B cell (primary cell): ENCODE results near the gene PTCRA. TPM values are rescaled to one million over a fixed set of nuclear protein-coding genes. Genes with fewer than 3 reads are reported as not detected.

Experiments
- ATAC-seq: fragments of 200-7000 bp; cut with Tn5 transposase; one replicate; pipeline ENCODE4 v1.10.0; 2021; ENCODE audit warnings: low read depth, mild to moderate bottlenecking, moderate number of reproducible peaks, moderate library complexity
- CTCF ChIA-PET: fragments of 350-600 bp; sonication (Branson Sonifier 250); formaldehyde crosslinking; loops from one replicate; lab custom pipeline; 2021; ENCODE audit warnings: antibody characterized with exemption, inconsistent platforms; lab: Charles Lee
- POLR2A ChIA-PET: fragments of 350-600 bp; sonication (Branson Sonifier 250); formaldehyde crosslinking; loops from one replicate; lab custom pipeline; 2021; ENCODE audit warnings: antibody characterized with exemption; lab: Charles Lee
- DNase-seq: peaks from one replicate; pipeline ENCODE4 v3.0.0; 2013
- H2AFZ ChIP-seq: 2 replicates; pipeline ENCODE4 v1.6.1; 2012; ENCODE audit warnings: mild to moderate bottlenecking, low read depth, low read length; ENCODE audit not compliant: insufficient read depth, poor library complexity, severe bottlenecking
- H3K27ac ChIP-seq, 2 donors: 1 replicate in 1 of 2; 2 replicates in 1 of 2; pipeline ENCODE4 v1.5.1; 2012 to 2013; ENCODE audit warnings: low read length in 2 of 2, mild to moderate bottlenecking in 2 of 2, moderate library complexity in 1 of 2
- H3K27me3 ChIP-seq, 4 experiments: fragments of 200-600 bp in 1 of 4; sonication (generic) in 1 of 4; replicated peaks in 1 of 4; 1 replicate in 2 of 4; 2 replicates in 2 of 4; pipeline versions ENCODE4 v1.6.1 to v1.7.0; 2013 to 2016; ENCODE audit warnings: low read length in 3 of 4, mild to moderate bottlenecking in 2 of 4, mixed read lengths in 1 of 4, moderate library complexity in 1 of 4; ENCODE audit not compliant: insufficient read depth in 4 of 4, control insufficient read depth in 3 of 4; ENCODE audit errors: control extremely low read depth in 1 of 4
- H3K36me3 ChIP-seq, 2 experiments: replicated peaks in 1 of 2; 1 replicate in 1 of 2; 2 replicates in 1 of 2; pipeline versions ENCODE4 v1.6.1 to v1.7.1; 2013; ENCODE audit warnings: low read length in 1 of 2; ENCODE audit not compliant: insufficient read depth in 2 of 2, control insufficient read depth in 1 of 2; ENCODE audit errors: control extremely low read depth in 1 of 2, extremely low read depth in 1 of 2
- H3K4me1 ChIP-seq, 2 donors: fragments of 200-600 bp in 1 of 2; sonication (generic) in 1 of 2; 1 replicate in 1 of 2; 2 replicates in 1 of 2; pipeline versions ENCODE4 v1.5.1 to v1.6.1; 2013 to 2017; ENCODE audit warnings: low read length in 2 of 2; ENCODE audit not compliant: control insufficient read depth in 2 of 2, insufficient read depth in 2 of 2
- H3K4me2 ChIP-seq: replicated peaks from 2 replicates; pipeline ENCODE3; 2012; ENCODE audit warnings: mild to moderate bottlenecking, low read depth, low read length; ENCODE audit not compliant: poor library complexity, severe bottlenecking
- H3K4me3 ChIP-seq, 5 experiments: fragments of 200-600 bp in 1 of 5; sonication (generic) in 1 of 5; 1 replicate in 3 of 5; 2 replicates in 2 of 5; pipeline versions ENCODE4 v1.5.1 to v1.7.0; 2011 to 2016; ENCODE audit warnings: low read length in 4 of 5, mild to moderate bottlenecking in 4 of 5, low read depth in 2 of 5, control low read depth in 1 of 5, moderate library complexity in 1 of 5; ENCODE audit not compliant: insufficient read depth in 1 of 5; ENCODE audit errors: control extremely low read depth in 1 of 5, extremely low read depth in 1 of 5
- H3K79me2 ChIP-seq: fragments of 200-600 bp; sonication (generic); one replicate; pipeline ENCODE4 v1.6.0; 2016; ENCODE audit warnings: low read length; ENCODE audit not compliant: control insufficient read depth, insufficient read depth
- H3K9ac ChIP-seq: fragments of 200-600 bp; sonication (generic); 2 replicates; pipeline ENCODE4 v1.6.1; 2017; ENCODE audit warnings: mild to moderate bottlenecking, low read length, moderate library complexity
- H3K9me3 ChIP-seq, 3 donors: one replicate each; pipeline versions ENCODE4 v1.6.1 to v1.7.1; 2013; ENCODE audit warnings: low read length in 2 of 3; ENCODE audit not compliant: control insufficient read depth in 2 of 3, insufficient read depth in 1 of 3; ENCODE audit errors: control extremely low read depth in 1 of 3
- H4K20me1 ChIP-seq: 2 replicates; pipeline ENCODE4 v1.6.0; 2012; ENCODE audit warnings: mild to moderate bottlenecking, low read length; ENCODE audit not compliant: insufficient read depth, control insufficient read depth, poor library complexity, severe bottlenecking
- H3K27ac Mint-ChIP-seq: one replicate; pipeline ENCODE4 v1.8.0; 2021; ENCODE audit warnings: mixed read lengths
- H3K27me3 Mint-ChIP-seq: one replicate; pipeline ENCODE4 v1.8.0; 2021; ENCODE audit warnings: mixed read lengths
- H3K4me1 Mint-ChIP-seq: one replicate; pipeline ENCODE4 v1.8.0; 2021; ENCODE audit warnings: mixed read lengths
- H3K4me3 Mint-ChIP-seq: one replicate; pipeline ENCODE4 v1.8.0; 2021; ENCODE audit warnings: mixed read lengths
- H3K9me3 Mint-ChIP-seq: one replicate; pipeline ENCODE4 v1.8.0; 2022; ENCODE audit warnings: mixed read lengths; ENCODE audit not compliant: insufficient read depth
- EZH2 ChIP-seq: IDR thresholded peaks from 2 replicates; pipeline ENCODE4 v1.6.1; 2012; ENCODE audit warnings: borderline replicate concordance, low read depth, mild to moderate bottlenecking, moderate library complexity, low read length; ENCODE audit not compliant: insufficient read depth, poor library complexity, severe bottlenecking
- WGBS: methylation state at CpG from one replicate; pipeline ENCODE4 v1.1.5; 2013; ENCODE audit warnings: missing lambda C conversion rate; ENCODE audit not compliant: insufficient coverage; 5-methylcytosine and 5-hydroxymethylcytosine counted together
- intact Hi-C: fragments of 100-400 bp; cut with micrococcal nuclease; formaldehyde crosslinking; loops from one replicate; pipeline ENCODE4 v1.10.0; 2022
- polyA plus RNA-seq: library from polyadenylated mRNA; depleted of rRNA; stranded (reverse); fragments of >200 nt; gene quantifications from 2 replicates; pipeline ENCODE4 v1.2.3, GENCODE V29; 2012
- total RNA-seq, 2 donors: library from RNA; stranded (reverse); fragments of 120-200 nt in 1 of 2; gene quantifications; 1 replicate in 1 of 2; 2 replicates in 1 of 2; pipeline versions ENCODE4 v1.2.3 to v1.2.4, GENCODE V29; 2013 to 2022
- TF ChIP-seq, protein P1 (sequence below): fragments of 200-600 bp; IDR thresholded peaks from one replicate; pipeline ENCODE4 v1.8.0; 2022; ENCODE audit warnings: antibody characterized with exemption, mild to moderate bottlenecking

PTCRA gene
- total and polyA plus RNA-seq, 2 donors (not counting 1 experiment from before 2014, with no cell fraction given): not detected

DNA sequence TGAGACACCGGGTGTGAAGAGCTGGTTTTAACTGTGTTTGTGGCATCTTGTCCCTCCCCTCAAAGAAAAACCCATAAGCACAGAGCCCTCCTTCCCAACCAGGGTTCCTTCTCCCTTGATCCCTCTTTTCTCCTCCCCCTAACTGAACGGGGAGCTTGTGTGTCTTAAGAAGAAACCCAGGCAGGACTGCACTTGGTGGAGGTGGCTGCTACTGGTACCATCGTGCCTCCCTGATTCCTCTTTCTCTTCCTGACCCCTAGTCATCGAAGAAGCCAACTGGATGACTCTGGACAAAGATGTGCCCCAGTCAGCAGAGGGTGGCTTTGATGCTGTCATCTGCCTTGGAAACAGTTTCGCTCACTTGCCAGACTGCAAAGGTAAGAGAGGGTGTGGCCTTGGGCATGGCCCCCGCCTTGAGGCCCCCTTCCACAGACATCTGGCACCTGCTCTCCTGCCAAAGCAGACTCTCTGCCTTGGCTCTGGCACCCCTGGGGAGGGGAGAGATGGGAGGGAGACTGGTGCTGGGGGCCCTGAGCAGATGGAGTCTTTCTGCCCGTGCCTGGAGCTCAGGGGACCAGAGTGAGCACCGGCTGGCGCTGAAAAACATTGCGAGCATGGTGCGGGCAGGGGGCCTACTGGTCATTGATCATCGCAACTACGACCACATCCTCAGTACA, 46.8 kb downstream of the PTCRA start:
- H3K27ac ChIP-seq: no peak overlapping the region
- TF ChIP-seq, protein P1, sequence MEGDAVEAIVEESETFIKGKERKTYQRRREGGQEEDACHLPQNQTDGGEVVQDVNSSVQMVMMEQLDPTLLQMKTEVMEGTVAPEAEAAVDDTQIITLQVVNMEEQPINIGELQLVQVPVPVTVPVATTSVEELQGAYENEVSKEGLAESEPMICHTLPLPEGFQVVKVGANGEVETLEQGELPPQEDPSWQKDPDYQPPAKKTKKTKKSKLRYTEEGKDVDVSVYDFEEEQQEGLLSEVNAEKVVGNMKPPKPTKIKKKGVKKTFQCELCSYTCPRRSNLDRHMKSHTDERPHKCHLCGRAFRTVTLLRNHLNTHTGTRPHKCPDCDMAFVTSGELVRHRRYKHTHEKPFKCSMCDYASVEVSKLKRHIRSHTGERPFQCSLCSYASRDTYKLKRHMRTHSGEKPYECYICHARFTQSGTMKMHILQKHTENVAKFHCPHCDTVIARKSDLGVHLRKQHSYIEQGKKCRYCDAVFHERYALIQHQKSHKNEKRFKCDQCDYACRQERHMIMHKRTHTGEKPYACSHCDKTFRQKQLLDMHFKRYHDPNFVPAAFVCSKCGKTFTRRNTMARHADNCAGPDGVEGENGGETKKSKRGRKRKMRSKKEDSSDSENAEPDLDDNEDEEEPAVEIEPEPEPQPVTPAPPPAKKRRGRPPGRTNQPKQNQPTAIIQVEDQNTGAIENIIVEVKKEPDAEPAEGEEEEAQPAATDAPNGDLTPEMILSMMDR: no peak
- Mint-ChIP-seq H3K27ac (no peak overlapping the region), H3K27me3 (no peaks in the 10 kb centered on the region), H3K9me3 (no peaks in the 10 kb centered on the region), H3K4me3 (no peak overlapping the region), H3K4me1 (peaks cover 13% of the 10 kb centered on the region)
- H4K20me1 ChIP-seq: no peaks in the 10 kb centered on the region
- H3K9me3 ChIP-seq: no peaks in the 10 kb centered on the region
- peaks cover 9 to 16% of the 10 kb centered on the region in 2 donors for H3K4me1 ChIP-seq
- H3K9ac ChIP-seq: no peak overlapping the region
- no peak for ATAC-seq
- H2AFZ ChIP-seq: no peak overlapping the region
- H3K4me2 ChIP-seq: no peak overlapping the region
- no peak overlapping the region for H3K4me3 ChIP-seq
- 99% methylated on average over 8 of the region's 13 CpGs for whole genome bisulfite sequencing
- ChIA-PET CTCF (no interaction called here), POLR2A (no interaction called here)
- peaks cover 0 to 12% (median 3%) of the 10 kb centered on the region in 4 experiments for H3K27me3 ChIP-seq
- intact Hi-C loops: loop anchor here (5.0 kb wide), 1 partner anchor 60 kb away; no protein-coding TSS in a partner anchor
- peaks cover 0 to 32% of the 10 kb centered on the region in 2 experiments for H3K36me3 ChIP-seq
- no peaks in the 10 kb centered on the region for H3K79me2 ChIP-seq
- no peak for DNase-seq

DNA sequence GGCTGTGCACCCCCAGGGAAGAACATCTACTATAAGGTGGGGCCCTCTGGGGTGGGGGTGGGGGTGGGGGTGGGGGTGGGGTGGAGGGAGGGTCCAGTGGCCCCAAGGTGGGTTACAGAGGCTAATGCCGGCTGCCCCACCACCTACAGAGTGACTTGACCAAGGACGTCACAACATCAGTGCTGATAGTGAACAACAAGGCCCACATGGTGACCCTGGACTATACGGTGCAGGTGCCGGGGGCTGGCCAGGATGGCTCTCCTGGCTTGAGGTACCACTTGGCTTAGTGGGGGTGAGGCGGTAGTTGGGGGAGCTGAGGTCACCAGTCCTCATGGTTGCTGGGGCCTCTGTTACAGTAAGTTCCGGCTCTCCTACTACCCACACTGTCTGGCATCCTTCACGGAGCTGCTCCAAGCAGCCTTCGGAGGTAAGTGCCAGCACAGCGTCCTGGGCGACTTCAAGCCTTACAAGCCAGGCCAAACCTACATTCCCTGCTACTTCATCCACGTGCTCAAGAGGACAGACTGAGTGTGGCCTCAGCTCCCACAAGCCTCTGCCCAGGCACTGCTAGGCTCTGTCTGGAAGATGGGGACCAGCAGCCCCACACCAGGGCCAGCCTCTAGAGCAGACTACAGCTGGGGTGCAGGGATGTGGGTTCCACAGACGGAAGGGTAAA, 47.5 kb downstream of the PTCRA start:
- H3K79me2 ChIP-seq: no peaks in the 10 kb centered on the region
- Mint-ChIP-seq H3K27me3 (no peaks in the 10 kb centered on the region), H3K4me1 (peaks cover 13% of the 10 kb centered on the region), H3K4me3 (no peak overlapping the region), H3K27ac (no peak overlapping the region), H3K9me3 (no peaks in the 10 kb centered on the region)
- H3K36me3 ChIP-seq: peaks cover 0 to 37% of the 10 kb centered on the region in 2 experiments
- H3K27me3 ChIP-seq: peaks cover 0 to 12% (median 3%) of the 10 kb centered on the region in 4 experiments
- no peaks in the 10 kb centered on the region for H3K9me3 ChIP-seq
- H3K4me3 ChIP-seq: no peak overlapping the region
- ChIA-PET POLR2A (no interaction called here), CTCF (no interaction called here)
- no peak for ATAC-seq
- peaks cover 9 to 16% of the 10 kb centered on the region in 2 donors for H3K4me1 ChIP-seq
- TF ChIP-seq, protein P1: no peak
- no peak for TF ChIP-seq EZH2
- no peak overlapping the region for H3K9ac ChIP-seq
- H4K20me1 ChIP-seq: no peaks in the 10 kb centered on the region
- no peak for DNase-seq
- H3K27ac ChIP-seq: no peak overlapping the region
- H2AFZ ChIP-seq: no peak overlapping the region
- WGBS: 98% methylated on average over 8 of the region's 12 CpGs
- H3K4me2 ChIP-seq: no peak overlapping the region
- intact Hi-C loops: loop anchor here (5.0 kb wide), 1 partner anchor 61 kb away; no protein-coding TSS in a partner anchor
